Kidney epithelial cell (primary cell): Measurements from ENCODE around the gene SCAF11. TPM values are rescaled to one million over a fixed set of nuclear protein-coding genes. Genes with fewer than 3 reads are reported as not detected.
"Not testable (repeated sequence)": the region's sequence is repeated elsewhere in the genome, so short reads cannot be mapped to it uniquely, and the experiment has no call there.

Source experiments
- DNase-seq: peaks from one replicate; pipeline ENCODE4 v3.0.0-alpha.2; 2010; ENCODE audit warnings: low read depth
- H3K27me3 ChIP-seq: 2 replicates; pipeline ENCODE4 v1.6.0; 2011; ENCODE audit warnings: low read length; ENCODE audit not compliant: control insufficient read depth, insufficient read depth
- H3K36me3 ChIP-seq: 2 replicates; pipeline ENCODE4 v1.5.1; 2011; ENCODE audit warnings: low read length; ENCODE audit not compliant: control insufficient read depth, insufficient read depth
- H3K4me3 ChIP-seq: 2 replicates; pipeline ENCODE4 v1.5.1; 2011; ENCODE audit warnings: low read depth, mild to moderate bottlenecking, control low read depth, low read length
- CTCF ChIP-seq: IDR thresholded peaks from 2 replicates; pipeline ENCODE4 v1.5.1; 2011; ENCODE audit warnings: mild to moderate bottlenecking, moderate library complexity, low read length, control low read depth, inconsistent platforms; ENCODE audit not compliant: insufficient read depth, poor library complexity, severe bottlenecking
- total RNA-seq: library from RNA; depleted of rRNA; stranded (reverse); fragments of >200 nt; gene quantifications from 2 replicates; pipeline ENCODE4 v1.2.3, GENCODE V29; 2015

The SCAF11 gene
- total RNA-seq, 1 donor from 2014 or later = 108 TPM

GRCh38 chr12:46005823-46006222, 15.4 kb upstream of the SCAF11 start:
- Histone ChIP-seq H3K27me3 (no peaks in the 10 kb centered on the region), H3K4me3 (no peak overlapping the region), H3K36me3 (no peaks in the 10 kb centered on the region)
- no peak for DNase-seq
- no peak for TF ChIP-seq CTCF

GRCh38 chr12:46005151-46005797, 14.9 kb upstream of the SCAF11 start:
- Histone ChIP-seq H3K27me3 (no peaks in the 10 kb centered on the region), H3K36me3 (no peaks in the 10 kb centered on the region), H3K4me3 (no peak overlapping the region)
- no peak for DNase-seq
- TF ChIP-seq CTCF = peak; percentile 7

GRCh38 chr12:46004715-46005114, 14.3 kb upstream of the SCAF11 start:
- Histone ChIP-seq H3K36me3 (no peaks in the 10 kb centered on the region), H3K4me3 (no peak overlapping the region), H3K27me3 (no peaks in the 10 kb centered on the region)
- TF ChIP-seq CTCF = no peak
- DNase-seq = no peak

GRCh38 chr12:46000076-46000475, 9.7 kb upstream of the SCAF11 start:
- not testable (repeated sequence) for H3K4me3 ChIP-seq, H3K27me3 ChIP-seq, DNase-seq, H3K36me3 ChIP-seq

GRCh38 chr12:45994736-45995135, 4.4 kb upstream of the SCAF11 start:
- no peak for TF ChIP-seq CTCF
- no peak for DNase-seq

GRCh38 chr12:45991284-45992249, 1.2 kb upstream of the SCAF11 start:
- H3K4me3 ChIP-seq = peak overlapping the region; percentile 73
- no peak for TF ChIP-seq CTCF
- no peaks in the 10 kb centered on the region for H3K27me3 ChIP-seq
- no peak for DNase-seq
- H3K36me3 ChIP-seq = no peaks in the 10 kb centered on the region

More at GRCh38 chr12:45994736-45995135, 4.4 kb upstream of the SCAF11 start:
- H3K4me3 ChIP-seq = no peak overlapping the region
- H3K27me3 ChIP-seq = no peaks in the 10 kb centered on the region
- H3K36me3 ChIP-seq = no peaks in the 10 kb centered on the region
